Fibroblast of upper back skin (primary cell): ENCODE results near the gene MINDY1.

Source experiments
- DNase-seq: peaks from one replicate; pipeline ENCODE4 v3.0.0-alpha.2; 2013

MINDY1 gene, protein sequence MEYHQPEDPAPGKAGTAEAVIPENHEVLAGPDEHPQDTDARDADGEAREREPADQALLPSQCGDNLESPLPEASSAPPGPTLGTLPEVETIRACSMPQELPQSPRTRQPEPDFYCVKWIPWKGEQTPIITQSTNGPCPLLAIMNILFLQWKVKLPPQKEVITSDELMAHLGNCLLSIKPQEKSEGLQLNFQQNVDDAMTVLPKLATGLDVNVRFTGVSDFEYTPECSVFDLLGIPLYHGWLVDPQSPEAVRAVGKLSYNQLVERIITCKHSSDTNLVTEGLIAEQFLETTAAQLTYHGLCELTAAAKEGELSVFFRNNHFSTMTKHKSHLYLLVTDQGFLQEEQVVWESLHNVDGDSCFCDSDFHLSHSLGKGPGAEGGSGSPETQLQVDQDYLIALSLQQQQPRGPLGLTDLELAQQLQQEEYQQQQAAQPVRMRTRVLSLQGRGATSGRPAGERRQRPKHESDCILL

DNA sequence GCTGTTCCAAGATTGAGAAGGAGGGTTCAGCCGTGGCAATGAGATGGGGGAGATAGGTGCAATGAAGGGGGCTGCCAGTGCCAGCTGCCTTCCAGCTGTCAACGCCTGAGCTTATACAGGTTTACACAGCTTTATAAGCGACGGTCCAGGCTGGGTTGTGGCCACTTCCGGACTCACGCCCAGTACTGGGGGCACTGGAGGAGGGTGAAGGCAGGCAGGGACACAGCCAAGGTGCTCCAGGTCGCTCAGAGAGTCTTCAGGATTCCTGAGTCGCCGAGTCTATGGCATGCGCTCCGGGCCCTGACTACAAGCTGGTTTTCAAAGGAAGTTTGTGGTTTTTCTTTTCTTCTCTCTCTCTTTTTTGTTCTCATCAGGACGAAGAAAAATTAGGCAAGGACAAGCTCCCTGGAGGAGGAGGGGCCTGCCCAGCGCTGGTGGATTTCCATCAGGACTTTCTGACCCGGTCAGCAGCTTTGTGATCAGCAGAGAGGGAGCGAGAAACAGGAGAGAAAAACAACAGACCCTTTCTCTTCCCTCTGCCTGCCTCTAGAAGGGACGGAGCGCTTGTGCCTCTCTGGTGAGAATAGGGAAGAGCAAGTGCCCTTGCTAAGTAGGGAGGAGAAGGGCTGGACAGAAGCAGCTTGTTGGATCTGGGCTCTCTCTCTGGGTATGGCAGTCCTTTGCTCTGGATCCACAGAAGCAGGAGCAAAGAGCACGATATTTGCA, at the start of gene MINDY1:
TSS of gene MINDY1 (minus strand) at position 576 of the 726 bp plus-strand sequence. CDS start 4,285 bp downstream, outside the sequence.
- DNase-seq, result peak; percentile 80

- DNase-seq, result no peak
Observed at GRCh38 chr1:151056149-151056548, 49.4 kb upstream of the MINDY1 start.

DNA sequence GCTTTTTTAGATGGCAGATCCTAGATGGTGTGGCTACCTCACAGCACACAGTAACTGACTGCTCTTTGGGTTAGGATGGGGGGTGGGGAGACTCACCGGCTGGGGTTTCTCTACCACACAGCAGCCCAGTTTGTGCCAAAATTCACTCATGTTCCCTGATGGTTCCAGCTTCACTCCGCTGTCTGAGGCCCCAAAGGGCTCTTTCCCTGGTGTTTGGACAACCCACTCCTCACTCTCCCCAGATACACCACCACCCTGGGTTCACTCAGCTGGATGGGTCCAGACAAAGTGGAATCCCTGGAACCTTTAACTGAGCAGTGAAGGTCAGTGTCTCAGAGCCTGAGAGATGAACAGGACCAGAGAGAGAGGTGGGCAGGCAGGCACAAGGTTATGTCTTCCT, 48.9 kb upstream of the MINDY1 start:
- DNase-seq, result no peak

DNA sequence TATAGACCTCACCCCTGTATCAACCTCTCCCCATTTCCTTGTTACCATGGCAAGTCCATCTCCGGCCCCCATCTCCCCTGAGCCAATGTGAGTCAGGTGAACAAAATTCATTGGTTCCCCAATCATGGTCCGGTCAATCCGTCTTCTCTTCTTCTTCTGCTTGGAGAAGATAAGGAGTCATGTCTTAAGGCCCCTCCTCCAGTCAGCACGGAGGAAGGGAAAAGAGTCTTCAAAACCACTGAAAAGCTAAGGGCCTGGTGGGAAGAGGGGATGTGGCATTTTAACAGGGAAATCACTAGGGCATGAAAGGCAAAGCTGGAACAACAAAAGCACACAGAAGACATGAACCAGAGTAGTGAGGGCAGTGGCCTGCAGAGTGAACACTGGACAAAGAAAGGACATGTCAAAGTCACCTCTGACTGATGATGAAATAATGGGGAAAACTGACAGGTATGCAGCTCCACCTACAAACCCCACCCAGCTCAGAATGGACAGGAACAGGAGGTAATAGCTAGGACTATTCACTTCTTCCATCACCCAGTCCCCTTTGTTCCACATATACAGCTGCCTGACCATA, 48.4 kb upstream of the MINDY1 start:
- no peak for DNase-seq

- no peak for DNase-seq
Observed at GRCh38 chr1:151051356-151052009, 44.8 kb upstream of the MINDY1 start.

DNA sequence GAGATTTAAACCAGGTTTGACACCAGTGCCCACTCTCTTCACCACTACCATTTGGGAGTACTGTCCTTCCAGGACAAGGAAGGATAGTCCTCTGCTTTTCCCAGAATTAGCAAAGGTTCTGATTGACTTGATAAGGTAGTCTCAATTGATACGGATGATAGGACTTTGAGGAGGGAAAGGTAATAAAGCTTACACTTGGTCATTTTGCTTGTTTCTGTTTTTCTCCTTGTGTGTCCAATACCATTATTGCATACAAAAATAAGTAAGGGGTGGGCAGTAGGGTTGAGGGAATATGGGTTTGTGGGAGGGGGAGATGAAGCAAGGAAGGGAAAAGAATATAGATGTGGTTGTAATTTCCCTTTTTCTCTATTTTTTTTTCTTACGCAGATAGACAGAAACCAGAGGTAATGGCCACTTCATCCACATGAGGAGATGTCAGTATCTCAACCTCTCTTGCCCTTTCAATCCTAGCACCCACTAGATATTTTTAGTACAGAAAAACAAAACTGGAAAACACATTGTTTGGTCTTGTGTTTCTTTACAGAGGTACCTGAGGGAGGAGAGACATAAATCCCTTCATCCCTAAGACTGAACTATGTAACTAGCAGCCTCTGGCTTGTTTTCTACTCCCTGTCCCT, 43.5 kb upstream of the MINDY1 start:
- no peak for DNase-seq

DNA sequence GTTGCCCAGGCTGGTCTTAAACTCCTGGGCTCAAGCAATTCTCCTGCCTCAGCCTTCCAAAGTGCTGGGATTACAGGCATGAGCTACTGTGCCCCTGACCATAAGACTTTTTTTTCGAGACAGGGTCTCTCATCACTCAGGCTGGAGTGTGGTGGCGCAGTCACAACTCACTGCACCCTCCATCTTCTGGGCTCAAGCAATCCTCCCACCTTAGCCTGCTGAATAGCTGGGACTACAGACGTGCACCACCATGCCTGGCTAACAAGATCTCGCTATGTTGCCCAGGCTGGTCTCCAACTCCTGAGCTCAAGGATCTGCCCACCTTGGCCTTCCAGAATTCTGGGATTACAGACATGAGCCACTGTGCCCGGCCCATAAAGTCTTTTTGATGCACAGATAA, 42.8 kb upstream of the MINDY1 start:
- DNase-seq, result no peak

DNA sequence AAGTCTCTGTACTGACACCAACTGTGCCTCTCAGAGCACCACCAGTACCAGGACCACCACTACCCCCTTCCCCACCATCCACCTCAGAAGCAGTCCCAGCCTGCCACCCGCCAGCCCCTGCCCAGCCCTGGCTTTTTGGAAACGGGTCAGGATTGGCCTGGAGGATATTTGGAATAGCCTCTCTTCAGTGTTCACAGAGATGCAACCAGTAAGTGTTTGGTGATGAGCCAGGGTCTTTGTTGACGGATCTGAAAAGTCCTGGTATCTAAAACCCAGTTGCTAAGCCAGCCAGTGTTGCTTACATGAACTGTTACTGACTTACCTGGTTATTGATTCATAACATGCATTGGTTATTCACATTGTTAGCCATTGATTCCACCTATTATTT, 41.9 kb upstream of the MINDY1 start:
- no peak for DNase-seq

- peak; percentile 62 for DNase-seq
Observed at GRCh38 chr1:151047925-151048644, 41.4 kb upstream of the MINDY1 start.

DNA sequence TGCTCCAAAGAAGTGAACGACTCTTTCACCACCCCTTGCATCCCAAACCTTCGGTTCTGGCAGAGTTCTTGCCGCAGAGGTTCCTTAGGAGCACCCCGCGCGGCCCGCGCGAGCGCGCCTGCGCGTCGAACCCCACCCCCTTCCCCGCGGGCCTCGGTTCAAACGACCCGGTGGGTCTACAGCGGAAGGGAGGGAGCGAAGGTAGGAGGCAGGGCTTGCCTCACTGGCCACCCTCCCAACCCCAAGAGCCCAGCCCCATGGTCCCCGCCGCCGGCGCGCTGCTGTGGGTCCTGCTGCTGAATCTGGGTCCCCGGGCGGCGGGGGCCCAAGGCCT, 40.9 kb upstream of the MINDY1 start, which contains the start of gene C1orf56:
TSS of gene C1orf56 (plus strand) at position 161 of the 334 bp plus-strand sequence. CDS start at position 258, 97 bp downstream.
- peak; percentile 74 for DNase-seq

DNA sequence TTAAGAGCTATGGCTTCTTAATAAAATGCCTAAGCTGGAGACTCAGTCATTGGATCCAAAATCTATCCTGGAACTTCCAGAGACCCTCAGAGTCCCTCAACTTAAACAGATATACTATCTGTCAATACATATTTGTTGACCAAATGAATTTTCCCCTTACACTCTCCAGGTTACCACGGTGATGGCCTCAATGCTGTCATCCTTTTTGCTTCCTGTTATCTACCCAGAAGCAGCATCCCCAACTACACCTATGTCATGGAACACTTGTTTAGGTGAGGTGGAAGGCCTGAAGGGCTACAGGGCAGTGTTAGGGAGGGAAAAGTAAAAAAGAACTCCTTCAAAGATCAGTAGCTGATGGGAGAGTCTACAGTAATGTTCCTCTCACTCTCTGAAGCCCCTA, 36.5 kb upstream of the MINDY1 start:
- no peak for DNase-seq

DNA sequence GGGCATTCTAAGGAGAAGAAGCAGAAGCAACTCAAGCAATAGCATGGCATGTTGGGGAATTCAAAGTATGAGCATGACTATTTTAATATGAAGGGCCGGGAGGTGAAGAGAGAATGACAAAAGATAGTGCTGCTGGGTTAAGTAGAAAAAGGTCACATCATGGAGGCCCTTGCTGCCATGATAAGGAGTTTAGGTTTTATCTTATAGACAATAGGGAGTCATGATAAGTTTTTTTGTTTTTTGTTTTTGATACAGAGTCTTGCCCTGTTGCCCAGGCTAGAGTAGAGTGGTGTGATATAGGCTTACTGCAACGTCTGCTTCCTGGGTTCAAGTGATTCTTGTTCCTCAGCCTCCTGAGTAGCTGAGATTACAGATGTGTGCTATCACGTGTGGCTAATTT, 32.8 kb upstream of the MINDY1 start:
- DNase-seq, result no peak

- no peak for DNase-seq
Observed at GRCh38 chr1:151037032-151037431, 30.3 kb upstream of the MINDY1 start.

DNA sequence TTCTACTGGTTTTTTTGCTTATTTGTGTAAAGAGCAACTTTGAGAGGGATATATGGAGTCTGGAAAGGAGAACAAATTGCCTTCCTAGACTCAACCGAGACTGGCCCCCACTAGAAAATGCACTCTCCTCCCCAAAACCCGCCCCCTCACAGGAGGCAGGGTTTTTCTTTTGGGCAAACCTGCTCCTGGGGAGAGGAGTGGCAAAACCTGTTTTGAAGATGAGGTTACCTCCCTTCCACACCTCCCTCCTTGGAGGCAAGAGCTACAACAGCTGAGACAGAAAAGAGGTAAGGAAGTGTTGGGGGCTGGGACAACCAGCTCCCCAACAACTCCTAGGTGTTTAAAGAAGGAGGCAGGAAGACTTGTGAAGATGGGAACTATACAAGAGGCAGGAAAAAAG, 29.7 kb upstream of the MINDY1 start, which contains the start of gene BNIPL:
TSS of gene BNIPL (plus strand) at position 231 of the 400 bp plus-strand sequence. CDS start at position 371, 140 bp downstream.
- DNase-seq, result no peak

GRCh38 chr1:151035167-151035566, 28.5 kb upstream of the MINDY1 start:
- no peak for DNase-seq

GRCh38 chr1:151032164-151032563, 25.5 kb upstream of the MINDY1 start:
- no peak for DNase-seq

DNA sequence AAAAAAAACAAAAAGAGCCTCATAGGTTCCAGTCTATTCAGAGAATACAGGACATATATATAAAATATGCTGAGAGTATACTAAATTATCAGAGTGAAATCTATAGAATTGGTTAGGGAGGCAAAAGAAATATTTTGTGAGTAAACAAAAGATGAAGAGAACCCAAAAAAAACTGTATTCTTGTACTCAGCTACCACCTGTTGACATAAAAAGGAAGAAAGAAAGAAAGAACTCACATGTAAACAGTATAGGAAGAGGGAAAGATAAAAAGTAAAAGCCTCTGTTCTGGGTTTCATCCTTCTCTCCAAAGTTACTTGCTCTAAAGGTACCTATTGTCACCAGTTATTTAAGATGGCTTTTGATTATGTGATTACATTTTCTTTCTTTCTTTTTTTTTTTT, 19.8 kb upstream of the MINDY1 start:
- DNase-seq, result no peak

- peak; percentile 59 for DNase-seq
Observed at GRCh38 chr1:151024540-151025146, 17.9 kb upstream of the MINDY1 start.

GRCh38 chr1:151013518-151013917, 6.8 kb upstream of the MINDY1 start:
- DNase-seq, result no peak

DNA sequence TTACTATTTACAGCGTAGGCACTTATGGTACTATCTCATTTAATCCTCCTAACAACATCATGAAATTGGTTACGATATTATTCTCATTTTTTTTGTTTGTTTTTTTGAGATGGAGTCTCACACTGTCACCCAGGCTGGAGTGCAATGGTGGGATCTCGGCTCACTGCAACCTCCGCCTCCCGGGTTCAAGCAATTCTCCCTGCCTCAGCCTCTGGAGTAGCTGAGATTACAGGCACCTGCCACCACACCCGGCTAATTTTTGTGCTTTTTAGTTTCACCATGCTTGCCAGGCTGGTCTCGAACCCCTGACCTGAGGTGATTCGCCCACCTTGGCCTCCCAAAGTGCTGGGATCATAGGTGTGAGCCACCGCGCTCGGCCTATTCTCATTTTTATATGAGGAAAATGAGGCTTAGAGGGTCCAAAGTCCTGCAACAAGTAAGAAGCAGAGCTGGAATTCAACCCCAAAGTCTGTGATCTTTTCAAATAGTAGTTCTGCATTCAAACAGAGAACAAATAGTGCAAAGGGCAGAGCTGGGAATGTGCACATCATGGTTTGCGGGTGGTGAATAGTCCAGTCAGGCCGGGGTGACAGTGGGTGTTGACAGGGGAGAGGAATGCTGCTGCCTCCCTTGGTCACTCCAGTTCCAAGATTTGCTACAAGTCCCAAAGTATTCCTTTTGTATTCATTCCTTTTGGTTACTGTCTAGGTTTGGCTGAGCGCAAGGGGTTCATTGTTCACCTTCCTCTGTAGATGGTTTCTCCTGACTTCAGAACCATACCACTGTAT, 6.2 kb upstream of the MINDY1 start:
- DNase-seq, result no peak
